Endothelial cell of umbilical vein (primary cell): Measurements from ENCODE around the gene RAB11FIP3. TPM values are rescaled to one million over a fixed set of nuclear protein-coding genes. Genes with fewer than 3 reads are reported as not detected.

ENCODE experiments used
- BruUV-seq: library from RNA; stranded (reverse); fragments of 400-500 nt; replicated peaks from 2 replicates; lab custom pipeline; 2021; lab: Mats Ljungman, UMichigan
- CTCF ChIA-PET: fragments of 300-600, 350-600 bp; sonication (Branson Sonifier 250); formaldehyde crosslinking; loops from one replicate; lab custom pipeline; 2021; ENCODE audit warnings: antibody characterized with exemption, inconsistent platforms; lab: Charles Lee
- POLR2A ChIA-PET: fragments of 300-600, 350-600 bp; sonication (Branson Sonifier 250); formaldehyde crosslinking; loops from one replicate; lab custom pipeline; 2021; ENCODE audit warnings: antibody characterized with exemption, inconsistent platforms; lab: Charles Lee
- DNase-seq: peaks from one replicate; pipeline ENCODE4 v3.0.0-alpha.2; 2011; ENCODE audit warnings: low read depth, low spot score
- FAIRE-seq: peaks from 2 replicates; lab custom pipeline; 2011; peaks lifted over from hg19 to GRCh38; lab: Jason Lieb, UNC
- H2AFZ ChIP-seq: 2 replicates; pipeline ENCODE4 v1.6.0; 2012; ENCODE audit warnings: low read depth, low read length, control low read depth, inconsistent platforms
- H3K27ac ChIP-seq: 2 replicates; pipeline ENCODE4 v1.5.1; 2011; ENCODE audit warnings: low read depth, mild to moderate bottlenecking, control low read depth, low read length, moderate library complexity; ENCODE audit not compliant: insufficient read depth
- H3K27me3 ChIP-seq, 2 experiments: 2 replicates each; pipeline versions ENCODE4 v1.6.0 to v1.6.1; 2011; ENCODE audit warnings: low read length in 2 of 2, mixed read lengths in 1 of 2; ENCODE audit not compliant: control insufficient read depth in 2 of 2, insufficient read depth in 2 of 2
- H3K36me3 ChIP-seq, 2 experiments: 2 replicates in 1 of 2; 3 replicates in 1 of 2; pipeline ENCODE4 v1.5.1; 2011; ENCODE audit warnings: low read length in 2 of 2, mild to moderate bottlenecking in 1 of 2, moderate library complexity in 1 of 2; ENCODE audit not compliant: control insufficient read depth in 2 of 2, insufficient read depth in 2 of 2; ENCODE audit errors: extremely low read depth in 1 of 2
- H3K4me1 ChIP-seq: 3 replicates; pipeline ENCODE4 v1.5.1; 2011; ENCODE audit warnings: mild to moderate bottlenecking, low read length; ENCODE audit not compliant: control insufficient read depth, insufficient read depth; ENCODE audit errors: extremely low read depth
- H3K4me2 ChIP-seq: 2 replicates; pipeline ENCODE4 v1.6.1; 2011; ENCODE audit warnings: low read length, control low read depth, mixed read lengths; ENCODE audit not compliant: insufficient read depth
- H3K4me3 ChIP-seq, 3 experiments: fragments of 200-600 bp in 1 of 3; sonication (generic), shearing (Covaris generic) in 1 of 3; replicated peaks in 1 of 3; 2 replicates each; pipeline ENCODE4 v1.5.1; 2011 to 2016; ENCODE audit warnings: control low read depth in 3 of 3, low read length in 3 of 3, mild to moderate bottlenecking in 2 of 3, inconsistent platforms in 1 of 3, low read depth in 1 of 3, moderate library complexity in 1 of 3; ENCODE audit not compliant: insufficient read depth in 1 of 3
- H3K79me2 ChIP-seq: 2 replicates; pipeline ENCODE4 v1.6.0; 2012; ENCODE audit warnings: low read length, inconsistent platforms; ENCODE audit not compliant: control insufficient read depth, insufficient read depth
- H3K9ac ChIP-seq: replicated peaks from 2 replicates; pipeline ENCODE3; 2011; ENCODE audit warnings: low read length, control low read depth; ENCODE audit not compliant: insufficient read depth; ENCODE audit errors: extremely low read depth
- H3K9me1 ChIP-seq: replicated peaks from 3 replicates; pipeline ENCODE4 v1.6.0; 2011; ENCODE audit warnings: mild to moderate bottlenecking, low read length; ENCODE audit not compliant: control insufficient read depth, insufficient read depth; ENCODE audit errors: extremely low read depth
- H3K9me3 ChIP-seq: replicated peaks from 2 replicates; pipeline ENCODE4 v1.5.1; 2012; ENCODE audit warnings: low read length, inconsistent platforms; ENCODE audit not compliant: control insufficient read depth, insufficient read depth
- H4K20me1 ChIP-seq: replicated peaks from 2 replicates; pipeline ENCODE3; 2011; ENCODE audit warnings: mild to moderate bottlenecking, low read length; ENCODE audit not compliant: control insufficient read depth, insufficient read depth; ENCODE audit errors: extremely low read depth
- CTCF ChIP-seq, 2 donors: IDR thresholded peaks; 1 replicate in 1 of 2; 2 replicates in 1 of 2; pipeline ENCODE4 v1.5.1; 2011; ENCODE audit warnings: low read length in 2 of 2, mild to moderate bottlenecking in 2 of 2, moderate library complexity in 2 of 2, control low read depth in 1 of 2, inconsistent platforms in 1 of 2, low read depth in 1 of 2; ENCODE audit not compliant: insufficient read depth in 1 of 2; ENCODE audit errors: extremely low read depth in 1 of 2
- EZH2 ChIP-seq: IDR thresholded peaks from 2 replicates; pipeline ENCODE4 v1.6.1; 2012; ENCODE audit warnings: borderline replicate concordance, low read depth, mild to moderate bottlenecking, moderate library complexity, low read length, inconsistent platforms; ENCODE audit not compliant: severe bottlenecking
- FOS ChIP-seq: IDR thresholded peaks from 2 replicates; pipeline ENCODE4 v1.6.1; 2011; ENCODE audit warnings: mild to moderate bottlenecking, low read length, moderate library complexity, borderline replicate concordance; ENCODE audit not compliant: insufficient read depth
- GATA2 ChIP-seq: IDR thresholded peaks from 2 replicates; pipeline ENCODE4 v1.7.0; 2011; ENCODE audit warnings: low read depth, mild to moderate bottlenecking, moderate library complexity, mixed read lengths, low read length; ENCODE audit not compliant: insufficient read length, insufficient read depth
- JUN ChIP-seq: IDR thresholded peaks from 2 replicates; pipeline ENCODE4 v1.6.1; 2011; ENCODE audit warnings: borderline replicate concordance, low read depth; ENCODE audit not compliant: insufficient read length, insufficient read depth
- MAX ChIP-seq: IDR thresholded peaks from 2 replicates; pipeline ENCODE4 v1.6.1; 2011; ENCODE audit not compliant: insufficient read depth, insufficient read length
- MYC ChIP-seq: IDR thresholded peaks from one replicate; pipeline ENCODE4 v1.6.1; 2011; ENCODE audit warnings: mild to moderate bottlenecking, low read depth, low read length
- POLR2A ChIP-seq: IDR thresholded peaks from 2 replicates; pipeline ENCODE4 v1.6.1; 2012; ENCODE audit warnings: low read depth, mild to moderate bottlenecking, control low read depth, low read length
- POLR2AphosphoS5 ChIP-seq: IDR thresholded peaks from 2 replicates; pipeline ENCODE4 v1.6.1; 2012; ENCODE audit warnings: low read depth, mild to moderate bottlenecking, control low read depth, low read length, moderate library complexity; ENCODE audit not compliant: insufficient read depth
- dilution Hi-C: fragments of 300-500 bp; cut with MboI; formaldehyde crosslinking; loops from one replicate; pipeline ENCODE4 v1.15.0; 2019; ENCODE audit warnings: low sequenced_read_pairs; ENCODE audit not compliant: extremely low pct_ligation_motif_present
- intact Hi-C: fragments of 100-400 bp; cut with micrococcal nuclease; formaldehyde crosslinking; loops from one replicate; pipeline ENCODE4 v1.10.0; 2022
- polyA plus RNA-seq, 4 experiments: library from polyadenylated mRNA; depleted of rRNA in 3 of 4; stranded (reverse) in 3 of 4; unstranded in 1 of 4; fragments of >200 nt; gene quantifications; 2 replicates each; pipeline versions ENCODE4 v1.2.1 to v1.2.3, GENCODE V29; 2011 to 2012; ENCODE audit warnings: missing spikeins in 1 of 4
- total RNA-seq: library from RNA; stranded (reverse); gene quantifications from 2 replicates; pipeline ENCODE4 v1.2.3, GENCODE V29; 2021

The RAB11FIP3 gene
- total and polyA plus RNA-seq, 2 donors (not counting 3 experiments of a cell fraction or from before 2014, with no cell fraction given), result 20.5 to 75.9 TPM

- Histone ChIP-seq H3K27ac (no peak overlapping the region), H3K4me3 (no peak overlapping the region), H3K4me1 (peaks cover 7% of the 10 kb centered on the region), H3K36me3 (peaks cover 0 to 12% of the 10 kb centered on the region in 2 experiments), H3K79me2 (no peaks in the 10 kb centered on the region), H2AFZ (no peak overlapping the region), H3K9me3 (no peaks in the 10 kb centered on the region), H3K9ac (no peak overlapping the region), H3K9me1 (no peaks in the 10 kb centered on the region), H3K4me2 (no peak overlapping the region), H3K27me3 (no peaks in the 10 kb centered on the region), H4K20me1 (no peaks in the 10 kb centered on the region)
- FAIRE-seq (no peak), DNase-seq (no peak)
- dilution Hi-C loops (no loop called here), intact Hi-C loops (no loop called here)
- BruUV-seq, result no TSS peak
- TF ChIP-seq GATA2, result no peak
- no peak for TF ChIP-seq MAX
- no peak for TF ChIP-seq JUN
- no peak for TF ChIP-seq EZH2
- TF ChIP-seq POLR2A, result no peak
- no peak for TF ChIP-seq POLR2AphosphoS5
- TF ChIP-seq MYC, result no peak
- no peak for TF ChIP-seq FOS
- no peak for TF ChIP-seq CTCF (IDR thresholded peaks at IDR 0.05; ENCODE audit: extremely low read depth in 1 of 2, insufficient read depth in 1 of 2, low read depth in 1 of 2, low read length in 2 of 2)
- ChIA-PET POLR2A (no interaction called here), CTCF (interaction anchor here (0.7 to 1.4 kb wide), 3 partner anchors 9 to 18 kb away, joined by 3 to 4 read pairs (median 3); no protein-coding TSS in a partner anchor)
Observed at GRCh38 chr16:505479-506245, 80.2 kb downstream of the RAB11FIP3 start.
